Inferior parietal cortex (tissue), 1 donor: Measurements from ENCODE around the gene DGKQ.

Experiments
- DNase-seq: peaks from one replicate; pipeline ENCODE4 v3.0.0-alpha.2; 2016; ENCODE audit errors: extremely low spot score

DGKQ gene

GRCh38 chr4:995311-996026 is 22.1 kb upstream of the DGKQ start:
- no peak for DNase-seq

- no peak for DNase-seq
Measured at GRCh38 chr4:993111-994029, 20.0 kb upstream of the DGKQ start, which contains the start of gene SLC26A1. Gene SLC26A1, minus strand, starts transcription at chr4:993404. Its CDS starts 1,701 bp downstream, at chr4:991703.

GRCh38 chr4:992297-993110 is 19.1 kb upstream of the DGKQ start:
- no peak for DNase-seq

- no peak for DNase-seq
Measured at GRCh38 chr4:991451-992296, 18.3 kb upstream of the DGKQ start.

- no peak for DNase-seq
Measured at GRCh38 chr4:990746-991367, 17.5 kb upstream of the DGKQ start.

- DNase-seq, result no peak
Measured at GRCh38 chr4:989722-990471, 16.5 kb upstream of the DGKQ start.

GRCh38 chr4:988726-989721 is 15.7 kb upstream of the DGKQ start:
- no peak for DNase-seq

GRCh38 chr4:987624-988513 is 14.5 kb upstream of the DGKQ start:
- no peak for DNase-seq

GRCh38 chr4:986879-987623 is 13.7 kb upstream of the DGKQ start, which contains the start of gene IDUA:
Gene IDUA, plus strand, starts transcription at chr4:987044. Its CDS starts 41 bp downstream, at chr4:987085.
- peak; percentile 69 for DNase-seq

GRCh38 chr4:986428-986878 is 13.1 kb upstream of the DGKQ start:
- peak; percentile 35 for DNase-seq

GRCh38 chr4:985123-985830 is 11.9 kb upstream of the DGKQ start:
- DNase-seq, result no peak

- no peak for DNase-seq
Measured at GRCh38 chr4:984336-985054, 11.1 kb upstream of the DGKQ start.

- no peak for DNase-seq
Measured at GRCh38 chr4:982814-983213, 9.4 kb upstream of the DGKQ start.

GRCh38 chr4:982291-982690 is 8.9 kb upstream of the DGKQ start:
- DNase-seq, result no peak

GRCh38 chr4:978957-979701 is 5.8 kb upstream of the DGKQ start:
- no peak for DNase-seq
